ENCODE data around the gene AMFR.

The AMFR gene

DNA sequence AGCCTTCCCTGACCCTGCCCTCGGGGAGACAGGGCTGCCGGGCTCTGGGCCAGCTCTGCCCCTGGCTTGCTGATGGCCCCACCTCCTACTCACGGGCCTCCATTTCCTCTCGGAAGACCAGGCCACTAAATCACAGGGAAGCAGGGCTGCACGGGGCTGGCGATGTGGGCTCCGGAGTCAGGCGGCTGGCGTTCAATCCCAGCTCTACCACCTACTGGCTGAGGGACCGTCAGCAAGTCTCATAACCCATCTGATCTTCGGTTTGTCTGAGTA, 113.4 kb downstream of the AMFR start:
- no peak overlapping the region for H3K4me3 ChIP-seq (ENCODE audit: low read length)
- TF ChIP-seq, protein P1, sequence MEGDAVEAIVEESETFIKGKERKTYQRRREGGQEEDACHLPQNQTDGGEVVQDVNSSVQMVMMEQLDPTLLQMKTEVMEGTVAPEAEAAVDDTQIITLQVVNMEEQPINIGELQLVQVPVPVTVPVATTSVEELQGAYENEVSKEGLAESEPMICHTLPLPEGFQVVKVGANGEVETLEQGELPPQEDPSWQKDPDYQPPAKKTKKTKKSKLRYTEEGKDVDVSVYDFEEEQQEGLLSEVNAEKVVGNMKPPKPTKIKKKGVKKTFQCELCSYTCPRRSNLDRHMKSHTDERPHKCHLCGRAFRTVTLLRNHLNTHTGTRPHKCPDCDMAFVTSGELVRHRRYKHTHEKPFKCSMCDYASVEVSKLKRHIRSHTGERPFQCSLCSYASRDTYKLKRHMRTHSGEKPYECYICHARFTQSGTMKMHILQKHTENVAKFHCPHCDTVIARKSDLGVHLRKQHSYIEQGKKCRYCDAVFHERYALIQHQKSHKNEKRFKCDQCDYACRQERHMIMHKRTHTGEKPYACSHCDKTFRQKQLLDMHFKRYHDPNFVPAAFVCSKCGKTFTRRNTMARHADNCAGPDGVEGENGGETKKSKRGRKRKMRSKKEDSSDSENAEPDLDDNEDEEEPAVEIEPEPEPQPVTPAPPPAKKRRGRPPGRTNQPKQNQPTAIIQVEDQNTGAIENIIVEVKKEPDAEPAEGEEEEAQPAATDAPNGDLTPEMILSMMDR (conservative IDR thresholded peaks at IDR 0.05; ENCODE audit: low read depth, low read length) = no peak
- DNase-seq (ENCODE audit: low read depth) = no peak

Measured in retinal pigment epithelial cell (primary cell).